SU-DHL-6 (cell line): ENCODE results near the gene PTAR1.

Experiments used
- EZH2phosphoT487 ChIP-seq: fragments of 200-600 bp; sonication (generic), shearing (Covaris generic); conservative IDR thresholded peaks from 2 replicates; pipeline ENCODE4 v1.6.1; 2018; ENCODE audit warnings: mild to moderate bottlenecking, antibody characterized with exemption, low read length, moderate library complexity, mixed read lengths
- TF ChIP-seq, protein P1 (sequence below): fragments of 200-600 bp; sonication (generic); IDR thresholded peaks from one replicate; pipeline ENCODE4 v1.5.1; 2017; ENCODE audit warnings: antibody characterized with exemption, mild to moderate bottlenecking, low read length, moderate library complexity; ENCODE audit not compliant: insufficient read depth, poor library complexity, severe bottlenecking

DNA sequence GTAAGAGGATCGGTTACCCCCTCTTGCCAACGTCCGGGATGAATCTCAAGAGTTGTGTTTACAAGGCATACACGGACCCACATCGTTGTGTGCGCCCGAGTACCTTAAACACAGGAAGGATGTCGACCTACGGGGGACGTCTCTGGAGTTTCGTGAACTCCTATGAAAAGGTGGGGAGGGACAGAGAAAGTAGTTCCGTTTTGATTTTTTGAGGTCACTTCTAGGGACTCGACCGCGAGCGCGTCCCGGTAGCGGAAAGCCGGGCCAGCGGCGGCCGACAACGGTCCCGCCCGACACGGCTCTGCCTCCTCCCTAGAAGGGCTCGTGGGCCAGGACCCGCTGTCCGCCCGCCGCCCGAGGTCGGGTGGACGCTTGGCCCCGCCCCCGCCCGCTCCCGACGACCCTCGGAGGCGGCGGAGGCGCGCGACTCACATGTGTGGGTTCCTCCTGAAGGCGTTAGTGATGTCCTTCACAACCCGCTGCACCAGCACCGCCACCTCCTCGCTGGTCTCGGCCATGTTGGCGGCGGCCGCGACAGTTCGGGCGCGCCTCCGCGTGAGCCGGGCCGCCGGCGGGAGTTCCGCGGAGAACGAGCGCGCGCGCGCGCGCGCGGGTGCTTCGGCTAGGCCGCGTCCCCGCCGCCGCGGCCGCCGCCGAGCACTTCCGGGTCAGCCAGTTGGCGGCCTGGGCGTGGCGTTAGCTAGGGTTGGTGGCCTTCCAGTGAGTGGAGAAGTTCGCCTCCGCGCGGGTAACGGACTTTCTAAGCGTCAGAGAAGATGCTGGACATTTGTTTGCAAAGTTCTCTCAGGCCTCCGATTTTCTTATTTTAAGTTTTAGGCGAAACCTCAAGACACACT is at the start of gene PTAR1:
- TF ChIP-seq, protein P1, sequence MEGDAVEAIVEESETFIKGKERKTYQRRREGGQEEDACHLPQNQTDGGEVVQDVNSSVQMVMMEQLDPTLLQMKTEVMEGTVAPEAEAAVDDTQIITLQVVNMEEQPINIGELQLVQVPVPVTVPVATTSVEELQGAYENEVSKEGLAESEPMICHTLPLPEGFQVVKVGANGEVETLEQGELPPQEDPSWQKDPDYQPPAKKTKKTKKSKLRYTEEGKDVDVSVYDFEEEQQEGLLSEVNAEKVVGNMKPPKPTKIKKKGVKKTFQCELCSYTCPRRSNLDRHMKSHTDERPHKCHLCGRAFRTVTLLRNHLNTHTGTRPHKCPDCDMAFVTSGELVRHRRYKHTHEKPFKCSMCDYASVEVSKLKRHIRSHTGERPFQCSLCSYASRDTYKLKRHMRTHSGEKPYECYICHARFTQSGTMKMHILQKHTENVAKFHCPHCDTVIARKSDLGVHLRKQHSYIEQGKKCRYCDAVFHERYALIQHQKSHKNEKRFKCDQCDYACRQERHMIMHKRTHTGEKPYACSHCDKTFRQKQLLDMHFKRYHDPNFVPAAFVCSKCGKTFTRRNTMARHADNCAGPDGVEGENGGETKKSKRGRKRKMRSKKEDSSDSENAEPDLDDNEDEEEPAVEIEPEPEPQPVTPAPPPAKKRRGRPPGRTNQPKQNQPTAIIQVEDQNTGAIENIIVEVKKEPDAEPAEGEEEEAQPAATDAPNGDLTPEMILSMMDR, result no peak
- TF ChIP-seq EZH2phosphoT487, result no peak
